Measurements from ENCODE around the gene ALCAM. TPM values are rescaled to one million over a fixed set of nuclear protein-coding genes. Genes with fewer than 3 reads are reported as not detected.

Gene ALCAM
- total RNA-seq, 4 donors from 2014 or later: 5.9 to 151 (median 19.0) TPM

DNA sequence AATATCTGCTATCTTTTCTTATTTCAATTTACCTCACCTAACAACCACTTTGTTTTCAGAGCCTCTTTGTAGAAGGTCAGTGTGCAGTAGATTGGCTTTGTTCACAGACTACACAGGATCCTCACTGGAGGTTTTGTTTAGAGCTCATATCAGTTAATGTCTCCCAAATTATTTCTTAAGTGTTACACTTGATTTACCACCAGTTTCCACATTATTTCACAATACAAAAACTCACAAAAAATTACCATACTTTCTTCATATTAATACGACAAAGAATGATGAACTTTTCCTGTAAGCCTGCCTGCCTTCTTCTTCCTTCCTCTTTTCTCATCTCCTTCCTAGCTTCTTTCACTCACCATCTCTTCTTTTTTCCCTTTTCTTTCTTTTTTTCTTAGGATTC is 133.3 kb downstream of the ALCAM start:
- TF ChIP-seq, protein P1, sequence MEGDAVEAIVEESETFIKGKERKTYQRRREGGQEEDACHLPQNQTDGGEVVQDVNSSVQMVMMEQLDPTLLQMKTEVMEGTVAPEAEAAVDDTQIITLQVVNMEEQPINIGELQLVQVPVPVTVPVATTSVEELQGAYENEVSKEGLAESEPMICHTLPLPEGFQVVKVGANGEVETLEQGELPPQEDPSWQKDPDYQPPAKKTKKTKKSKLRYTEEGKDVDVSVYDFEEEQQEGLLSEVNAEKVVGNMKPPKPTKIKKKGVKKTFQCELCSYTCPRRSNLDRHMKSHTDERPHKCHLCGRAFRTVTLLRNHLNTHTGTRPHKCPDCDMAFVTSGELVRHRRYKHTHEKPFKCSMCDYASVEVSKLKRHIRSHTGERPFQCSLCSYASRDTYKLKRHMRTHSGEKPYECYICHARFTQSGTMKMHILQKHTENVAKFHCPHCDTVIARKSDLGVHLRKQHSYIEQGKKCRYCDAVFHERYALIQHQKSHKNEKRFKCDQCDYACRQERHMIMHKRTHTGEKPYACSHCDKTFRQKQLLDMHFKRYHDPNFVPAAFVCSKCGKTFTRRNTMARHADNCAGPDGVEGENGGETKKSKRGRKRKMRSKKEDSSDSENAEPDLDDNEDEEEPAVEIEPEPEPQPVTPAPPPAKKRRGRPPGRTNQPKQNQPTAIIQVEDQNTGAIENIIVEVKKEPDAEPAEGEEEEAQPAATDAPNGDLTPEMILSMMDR (IDR thresholded peaks at IDR 0.05): no peak
- TF ChIP-seq POLR2A (IDR thresholded peaks at IDR 0.05): no peak
- Histone ChIP-seq H3K9me3 (no peaks in the 10 kb centered on the region), H3K4me1 (no peaks in the 10 kb centered on the region), H3K27me3 (no peaks in the 10 kb centered on the region), H3K4me3 (no peak overlapping the region), H3K27ac (no peak overlapping the region), H3K36me3 (no peaks in the 10 kb centered on the region)
- DNase-seq: no peak
- intact Hi-C loops (cut with DNase I; ENCODE audit: low total_unique reads): no loop called here

DNA sequence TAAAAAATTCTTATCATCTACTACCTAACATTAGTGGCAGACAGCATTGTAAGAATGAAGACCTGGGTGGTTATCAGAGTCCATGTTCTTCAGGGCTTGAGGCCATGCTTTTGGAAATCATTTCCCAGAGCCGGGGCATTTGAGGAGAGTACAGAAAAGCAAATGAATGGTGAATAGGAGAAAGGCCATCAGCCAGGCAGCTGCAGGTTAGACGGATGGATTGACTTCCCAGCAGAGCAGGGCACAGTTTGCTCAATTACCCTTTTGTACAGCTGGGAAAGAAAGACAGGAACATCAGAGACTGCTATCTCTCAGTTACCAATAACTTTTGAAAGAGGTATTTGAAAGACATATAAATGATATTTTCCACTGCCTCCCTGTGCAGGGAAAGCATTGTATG is 135.6 kb downstream of the ALCAM start:
- H3K9me3 ChIP-seq: no peaks in the 10 kb centered on the region
- intact Hi-C loops (cut with DNase I; ENCODE audit: low total_unique reads): no loop called here
- H3K27ac ChIP-seq: no peak overlapping the region
- TF ChIP-seq POLR2A (IDR thresholded peaks at IDR 0.05): no peak
- TF ChIP-seq, protein P1 (IDR thresholded peaks at IDR 0.05): no peak
- no peak for DNase-seq
- no peaks in the 10 kb centered on the region for H3K36me3 ChIP-seq
- H3K4me3 ChIP-seq: no peak overlapping the region
- H3K27me3 ChIP-seq: no peaks in the 10 kb centered on the region
- H3K4me1 ChIP-seq: no peaks in the 10 kb centered on the region

DNA sequence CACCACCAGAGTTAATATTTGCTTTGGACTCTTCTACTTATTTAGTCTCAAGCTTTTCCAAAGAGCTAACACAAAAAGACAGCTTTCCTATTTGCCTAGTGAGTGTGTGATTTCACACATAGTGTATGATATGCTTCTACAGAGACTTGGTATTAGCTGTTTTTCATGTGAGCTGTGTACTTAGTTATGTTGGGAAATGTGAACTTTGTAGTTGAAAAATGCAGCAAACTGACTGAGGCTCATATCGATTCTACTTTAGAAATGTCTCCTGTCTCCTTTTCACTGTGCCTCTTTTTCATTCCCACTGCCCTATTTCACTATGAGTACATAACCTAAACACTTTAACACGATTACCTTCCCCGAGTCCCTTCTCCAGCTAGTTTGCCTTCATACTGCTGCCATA is 136.5 kb downstream of the ALCAM start:
- Histone ChIP-seq H3K9me3 (no peaks in the 10 kb centered on the region), H3K4me1 (no peaks in the 10 kb centered on the region), H3K36me3 (no peaks in the 10 kb centered on the region), H3K27me3 (no peaks in the 10 kb centered on the region), H3K27ac (no peak overlapping the region), H3K4me3 (no peak overlapping the region)
- no peak for DNase-seq
- TF ChIP-seq, protein P1 (IDR thresholded peaks at IDR 0.05): no peak
- intact Hi-C loops (cut with DNase I; ENCODE audit: low total_unique reads): no loop called here

DNA sequence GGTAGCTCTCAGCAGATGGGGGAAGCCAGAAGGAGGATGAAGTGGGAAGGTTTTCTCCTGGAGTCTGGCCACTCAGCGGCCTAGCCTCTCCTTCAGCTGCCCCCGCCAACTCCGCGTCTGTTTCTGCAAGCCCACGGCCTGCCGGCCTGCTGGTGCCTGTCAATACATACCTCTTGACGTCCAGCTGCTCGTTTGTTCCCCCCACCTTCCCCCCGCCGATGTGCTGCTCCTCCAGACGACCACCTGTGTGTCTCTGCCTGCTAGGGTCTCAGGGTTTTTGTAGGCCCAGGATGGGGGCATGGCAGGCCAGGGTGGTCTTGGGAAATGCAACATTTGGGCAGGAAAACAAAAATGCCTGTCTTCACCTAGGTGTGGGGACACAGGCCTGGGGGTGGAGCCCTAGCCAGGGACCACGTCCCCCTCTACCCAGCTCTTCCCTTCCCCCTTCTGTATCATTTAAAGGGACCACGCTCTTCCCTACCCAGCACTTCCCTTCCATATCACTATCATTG is 137.8 kb downstream of the ALCAM start:
- no peak for DNase-seq
- TF ChIP-seq POLR2A (IDR thresholded peaks at IDR 0.05): no peak
- TF ChIP-seq, protein P1 (IDR thresholded peaks at IDR 0.05): no peak
- Histone ChIP-seq H3K9me3 (no peaks in the 10 kb centered on the region), H3K27ac (no peak overlapping the region), H3K27me3 (no peaks in the 10 kb centered on the region), H3K4me3 (no peak overlapping the region), H3K4me1 (no peaks in the 10 kb centered on the region), H3K36me3 (no peaks in the 10 kb centered on the region)
- intact Hi-C loops (cut with DNase I; ENCODE audit: low total_unique reads): no loop called here

DNA sequence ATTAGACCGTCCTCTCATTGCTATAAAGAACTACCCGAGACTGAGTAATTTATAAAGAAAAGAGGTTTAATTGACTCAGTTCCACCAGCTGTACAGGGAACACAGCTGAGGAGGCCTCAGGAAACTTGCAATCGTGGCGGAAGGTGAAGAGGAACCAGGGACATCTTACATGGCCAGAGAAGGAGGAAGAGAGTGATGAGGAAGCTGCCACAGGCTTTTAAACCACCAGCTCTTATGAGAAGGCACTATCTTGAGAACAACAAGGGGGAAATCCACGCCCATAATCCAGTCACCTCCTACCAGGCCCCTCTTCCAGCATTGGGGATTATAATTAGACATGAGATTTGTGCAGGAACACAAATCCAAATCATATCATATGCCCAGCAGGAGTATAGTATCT is 138.5 kb downstream of the ALCAM start:
- no peak overlapping the region for H3K4me3 ChIP-seq
- H3K4me1 ChIP-seq: no peaks in the 10 kb centered on the region
- intact Hi-C loops (cut with DNase I; ENCODE audit: low total_unique reads): no loop called here
- H3K9me3 ChIP-seq: no peaks in the 10 kb centered on the region
- H3K36me3 ChIP-seq: no peaks in the 10 kb centered on the region
- no peaks in the 10 kb centered on the region for H3K27me3 ChIP-seq
- DNase-seq: no peak
- TF ChIP-seq POLR2A (IDR thresholded peaks at IDR 0.05): no peak
- TF ChIP-seq, protein P1 (IDR thresholded peaks at IDR 0.05): no peak
- no peak overlapping the region for H3K27ac ChIP-seq

All from uterus (tissue), 4 donors.